GM12878 (cell line): ENCODE results near the gene JADE1.

ENCODE experiments used
- EZH2 ChIP-seq: IDR thresholded peaks from 2 replicates; pipeline ENCODE4 v1.6.1; 2012; ENCODE audit warnings: low read depth, mild to moderate bottlenecking, control low read depth, inconsistent platforms, low read length, borderline replicate concordance; ENCODE audit not compliant: control insufficient read depth
- MTA2 ChIP-seq: fragments of 450-650 bp; IDR thresholded peaks from 2 replicates; pipeline ENCODE4 v1.6.1; 2016; ENCODE audit warnings: low read depth, mild to moderate bottlenecking, moderate library complexity
- SUZ12 ChIP-seq: fragments of 200-600 bp; sonication (generic); IDR thresholded peaks from one replicate; pipeline ENCODE4 v1.6.1; 2018; ENCODE audit warnings: antibody characterized with exemption, mild to moderate bottlenecking; ENCODE audit not compliant: unreplicated experiment
- YY1 ChIP-seq: IDR thresholded peaks from 2 replicates; pipeline ENCODE4 v1.6.1; 2011; ENCODE audit warnings: low read depth, mild to moderate bottlenecking, low read length
- ZSCAN29 ChIP-seq: fragments of 450-650 bp; IDR thresholded peaks from 2 replicates; pipeline ENCODE4 v1.6.1; 2017; ENCODE audit warnings: mild to moderate bottlenecking, moderate library complexity
- TF ChIP-seq, protein P1 (sequence below), 3 experiments: IDR thresholded peaks in 2 of 3; conservative IDR thresholded peaks in 1 of 3; 2 replicates each; pipeline ENCODE4 v1.5.1; 2011; ENCODE audit warnings: low read depth in 3 of 3, low read length in 3 of 3, mild to moderate bottlenecking in 3 of 3, control low read depth in 2 of 3, moderate library complexity in 2 of 3, inconsistent platforms in 1 of 3, mixed read lengths in 1 of 3; ENCODE audit not compliant: control insufficient read depth in 2 of 3, insufficient read depth in 1 of 3; ENCODE audit errors: extremely low read depth in 1 of 3

DNA sequence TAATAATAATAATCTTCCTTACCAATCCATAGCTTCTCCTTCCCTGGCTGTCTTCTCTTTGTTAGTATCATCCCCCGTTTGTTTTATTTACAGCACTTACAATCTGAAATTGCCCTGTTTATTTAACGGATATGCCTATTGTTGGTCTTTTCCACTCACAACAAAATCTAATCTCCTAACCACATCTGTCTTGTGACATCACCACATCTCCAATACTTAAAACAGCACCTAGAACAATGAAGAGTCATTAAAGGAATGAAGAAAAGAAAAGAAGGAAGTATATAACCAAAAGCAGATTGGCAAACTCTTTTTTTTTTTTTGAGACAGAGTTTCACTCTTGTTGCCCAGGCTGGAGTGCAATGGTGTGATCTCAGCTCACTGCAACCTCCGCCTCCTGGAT is 38.7 kb upstream of the JADE1 start:
- TF ChIP-seq, protein P1, sequence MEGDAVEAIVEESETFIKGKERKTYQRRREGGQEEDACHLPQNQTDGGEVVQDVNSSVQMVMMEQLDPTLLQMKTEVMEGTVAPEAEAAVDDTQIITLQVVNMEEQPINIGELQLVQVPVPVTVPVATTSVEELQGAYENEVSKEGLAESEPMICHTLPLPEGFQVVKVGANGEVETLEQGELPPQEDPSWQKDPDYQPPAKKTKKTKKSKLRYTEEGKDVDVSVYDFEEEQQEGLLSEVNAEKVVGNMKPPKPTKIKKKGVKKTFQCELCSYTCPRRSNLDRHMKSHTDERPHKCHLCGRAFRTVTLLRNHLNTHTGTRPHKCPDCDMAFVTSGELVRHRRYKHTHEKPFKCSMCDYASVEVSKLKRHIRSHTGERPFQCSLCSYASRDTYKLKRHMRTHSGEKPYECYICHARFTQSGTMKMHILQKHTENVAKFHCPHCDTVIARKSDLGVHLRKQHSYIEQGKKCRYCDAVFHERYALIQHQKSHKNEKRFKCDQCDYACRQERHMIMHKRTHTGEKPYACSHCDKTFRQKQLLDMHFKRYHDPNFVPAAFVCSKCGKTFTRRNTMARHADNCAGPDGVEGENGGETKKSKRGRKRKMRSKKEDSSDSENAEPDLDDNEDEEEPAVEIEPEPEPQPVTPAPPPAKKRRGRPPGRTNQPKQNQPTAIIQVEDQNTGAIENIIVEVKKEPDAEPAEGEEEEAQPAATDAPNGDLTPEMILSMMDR (IDR thresholded peaks at IDR 0.05 in 2 of 3, conservative IDR thresholded peaks at IDR 0.05 in 1 of 3; ENCODE audit: control insufficient read depth in 2 of 3, extremely low read depth in 1 of 3, insufficient read depth in 1 of 3, low read depth in 3 of 3, low read length in 3 of 3), result no peak
- TF ChIP-seq MTA2 (no peak), EZH2 (no peak), SUZ12 (no peak), YY1 (no peak), ZSCAN29 (no peak)
